GM19043 (cell line): ENCODE results near the gene OLFM1.

ENCODE experiments used
- ATAC-seq: cut with Tn5 transposase; IDR thresholded peaks from one replicate; pipeline ENCODE4 v1.9.1; 2021; ENCODE audit warnings: low read depth; ENCODE audit not compliant: unreplicated experiment

OLFM1 gene

DNA sequence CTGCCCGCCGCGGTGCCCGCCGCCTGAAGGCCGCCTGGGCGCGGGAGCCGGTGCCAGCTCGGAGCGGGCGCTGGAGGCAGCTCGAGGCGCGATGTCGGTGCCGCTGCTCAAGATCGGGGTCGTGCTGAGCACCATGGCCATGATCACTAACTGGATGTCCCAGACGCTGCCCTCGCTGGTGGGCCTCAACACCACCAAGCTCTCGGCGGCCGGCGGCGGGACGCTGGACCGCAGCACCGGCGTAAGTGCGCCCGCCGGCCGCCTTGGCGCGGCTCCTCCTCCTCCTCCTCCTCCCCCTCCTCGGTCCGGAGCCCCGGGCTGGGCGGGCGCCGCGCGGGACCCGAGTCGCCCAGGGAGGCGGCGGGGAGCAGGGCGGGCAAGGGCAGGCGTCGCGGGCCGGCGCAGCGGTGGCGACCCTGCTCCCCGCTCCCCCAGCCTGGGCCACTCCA lies 455 bp downstream of the OLFM1 start:
- no peak for ATAC-seq

DNA sequence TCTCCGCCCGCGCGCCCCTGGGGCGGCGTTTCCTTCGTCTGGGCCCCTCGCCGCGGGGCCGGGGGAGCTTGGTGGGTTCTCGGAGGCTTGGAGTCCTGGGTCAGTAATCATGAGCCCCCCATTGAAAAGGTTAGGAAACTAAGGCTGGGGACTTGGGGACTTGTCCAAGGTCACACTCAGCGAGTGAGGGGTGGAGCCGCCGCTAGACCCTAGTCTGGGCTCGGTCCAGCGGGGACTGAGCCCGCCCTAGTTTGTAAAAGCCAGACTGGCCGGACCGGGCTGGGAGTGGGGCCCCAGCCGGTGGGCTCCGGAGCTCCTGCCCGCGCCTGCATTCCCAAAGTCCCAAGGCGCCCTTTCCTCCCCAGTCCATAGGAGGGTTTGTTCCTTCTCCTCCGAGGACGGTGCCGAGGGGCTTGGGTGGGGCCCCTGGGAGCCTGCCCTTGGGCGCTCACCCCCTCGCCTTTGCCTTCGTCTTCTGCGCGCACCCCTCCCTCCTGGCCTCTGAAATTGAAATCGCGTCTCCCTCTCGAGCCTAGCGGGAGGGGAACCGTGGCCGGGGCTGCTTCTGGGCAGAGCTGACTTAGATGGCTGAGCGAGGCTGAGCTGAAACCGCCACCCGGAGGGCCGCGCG lies 995 bp downstream of the OLFM1 start:
- no peak for ATAC-seq

DNA sequence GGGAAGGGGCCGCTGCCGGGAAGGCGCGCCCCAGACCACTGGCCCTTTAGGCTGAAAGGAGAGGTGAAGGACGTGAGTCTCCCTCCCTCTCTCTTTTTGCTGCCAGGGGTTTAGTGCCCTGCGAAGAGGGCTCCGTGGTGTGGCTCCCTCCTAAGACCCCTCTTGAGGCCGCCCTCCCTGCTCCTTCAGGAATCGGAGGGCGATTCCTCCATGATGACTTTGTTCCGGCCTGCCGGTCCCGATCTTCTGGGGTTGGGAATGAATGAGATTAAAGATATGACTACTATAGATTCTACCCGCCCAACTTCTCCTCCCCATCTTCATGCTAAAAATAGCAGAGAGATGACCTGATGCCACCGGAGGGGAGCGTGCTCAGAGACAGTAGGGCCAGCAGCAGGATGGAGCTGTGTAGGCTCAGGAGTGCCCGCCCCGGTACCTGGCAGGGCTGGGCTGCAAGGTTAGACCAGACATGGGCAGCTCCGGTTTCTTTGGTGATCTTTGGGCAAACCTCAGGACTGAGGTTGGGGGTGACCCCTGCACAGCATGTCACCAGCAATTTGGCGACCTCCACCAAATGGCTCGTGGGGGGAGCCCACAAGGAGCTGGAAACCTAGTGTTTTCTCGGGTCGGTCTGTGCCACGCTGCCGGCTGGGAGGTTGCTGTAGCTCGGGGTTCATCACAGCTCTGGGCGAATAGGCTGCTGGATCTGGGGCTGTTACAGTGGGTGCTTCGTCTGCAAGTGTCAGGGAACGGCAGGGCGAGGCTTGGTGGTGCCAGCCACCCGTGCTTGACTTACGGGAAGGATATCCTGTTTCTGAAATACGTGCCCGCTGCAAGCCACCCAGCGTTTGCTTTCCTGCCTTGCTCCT lies 1.7 kb downstream of the OLFM1 start:
- ATAC-seq: no peak

DNA sequence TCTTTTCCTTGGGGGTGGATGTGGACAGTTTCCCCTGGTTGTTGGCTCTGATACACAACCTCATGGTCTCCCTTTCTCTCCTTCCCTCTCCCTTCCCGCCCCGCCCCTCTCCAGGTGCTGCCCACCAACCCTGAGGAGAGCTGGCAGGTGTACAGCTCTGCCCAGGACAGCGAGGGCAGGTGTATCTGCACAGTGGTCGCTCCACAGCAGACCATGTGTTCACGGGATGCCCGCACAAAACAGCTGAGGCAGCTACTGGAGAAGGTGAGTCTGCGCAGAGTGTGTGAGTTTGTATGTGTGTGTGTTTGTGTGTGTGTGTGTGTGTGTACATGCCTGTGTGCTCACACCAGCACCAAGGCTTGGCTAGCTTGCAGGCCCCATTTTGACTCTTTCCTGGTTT lies 2.6 kb downstream of the OLFM1 start:
- no peak for ATAC-seq

- ATAC-seq: no peak
Measured at GRCh38 chr9:135090547-135090946, 3.1 kb downstream of the OLFM1 start.

GRCh38 chr9:135091545-135091944 lies 4.1 kb downstream of the OLFM1 start:
- no peak for ATAC-seq

- no peak for ATAC-seq
Measured at GRCh38 chr9:135093111-135093510, 5.6 kb downstream of the OLFM1 start.

- ATAC-seq: no peak
Measured at GRCh38 chr9:135093911-135094584, 6.6 kb downstream of the OLFM1 start.

DNA sequence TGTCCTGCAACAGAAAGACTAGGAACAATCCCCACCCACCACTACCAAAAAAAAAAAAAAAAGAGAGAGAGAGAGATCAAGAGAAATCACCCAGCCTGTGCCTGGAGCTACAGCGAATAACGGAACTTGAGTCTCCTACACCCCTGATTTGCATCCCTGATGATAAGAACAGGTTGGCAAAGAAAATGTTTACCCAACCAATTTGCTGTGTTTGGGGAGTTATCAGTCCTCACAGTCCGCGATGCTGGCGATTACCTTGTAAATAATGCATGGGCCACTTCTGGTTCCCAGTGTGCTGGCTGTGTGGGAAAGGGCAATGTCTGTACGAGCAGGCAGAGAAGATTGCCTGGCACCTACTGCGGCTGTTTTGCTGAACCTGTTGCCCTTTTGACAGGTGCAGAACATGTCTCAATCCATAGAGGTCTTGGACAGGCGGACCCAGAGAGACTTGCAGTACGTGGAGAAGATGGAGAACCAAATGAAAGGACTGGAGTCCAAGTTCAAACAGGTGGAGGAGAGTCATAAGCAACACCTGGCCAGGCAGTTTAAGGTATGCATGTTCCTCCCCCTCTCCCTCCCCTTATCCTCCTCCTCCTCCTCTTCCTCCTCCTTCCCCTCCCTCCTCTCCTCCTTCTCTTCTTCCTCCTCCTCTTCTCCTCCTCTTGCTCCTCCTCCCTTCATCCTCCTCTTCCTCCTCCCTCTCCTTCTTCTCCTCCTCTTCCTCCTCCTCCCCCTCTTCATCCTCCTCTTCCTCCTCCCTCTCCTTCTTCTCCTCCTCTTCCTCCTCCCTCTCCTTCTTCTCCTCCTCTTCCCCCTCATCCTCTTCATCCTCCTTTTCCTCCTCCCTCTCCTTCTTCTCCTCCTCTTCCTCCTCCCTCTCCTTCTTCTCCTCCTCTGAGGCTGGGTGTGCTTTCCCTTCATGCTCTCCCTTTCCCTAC lies 8.3 kb downstream of the OLFM1 start:
- ATAC-seq: no peak

- no peak for ATAC-seq
Measured at GRCh38 chr9:135096408-135096895, 9.0 kb downstream of the OLFM1 start.

- ATAC-seq: no peak
Measured at GRCh38 chr9:135098400-135099105, 11.1 kb downstream of the OLFM1 start.

GRCh38 chr9:135099574-135099973 lies 12.1 kb downstream of the OLFM1 start:
- no peak for ATAC-seq

- no peak for ATAC-seq
Measured at GRCh38 chr9:135100241-135100681, 12.8 kb downstream of the OLFM1 start.

DNA sequence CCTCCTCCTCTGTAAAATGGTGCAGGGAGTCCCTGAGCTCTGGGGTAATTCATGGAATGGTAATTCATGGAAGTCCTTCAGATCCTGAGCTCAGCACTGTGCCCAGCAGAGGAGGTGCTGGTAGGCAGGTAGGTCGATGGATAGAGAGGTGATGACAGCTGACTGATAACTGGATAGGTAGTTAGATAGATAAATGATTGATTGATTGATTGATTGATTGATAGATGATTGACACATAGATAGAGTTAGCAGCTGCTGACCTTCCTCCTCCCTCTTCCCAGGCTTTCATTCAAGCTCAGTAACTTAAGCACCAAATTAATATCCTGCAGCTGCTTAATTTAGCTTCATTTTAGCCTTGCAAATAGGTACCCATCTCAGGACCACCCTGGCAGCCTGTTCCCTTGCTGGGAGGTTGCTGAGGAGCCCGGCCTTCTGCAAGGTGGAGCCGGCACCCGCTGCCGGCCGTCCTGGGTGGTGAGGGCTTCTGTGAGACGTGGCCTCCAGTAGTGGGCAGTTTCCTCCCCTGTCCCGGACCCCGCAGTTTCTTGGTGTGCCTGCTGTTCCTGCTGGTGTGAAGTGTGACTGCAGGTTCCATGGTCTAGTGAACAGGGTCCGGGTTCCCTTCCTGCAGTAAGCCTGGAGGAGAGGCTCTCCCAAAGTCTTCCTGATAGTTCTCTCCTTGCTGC lies 13.4 kb downstream of the OLFM1 start:
- no peak for ATAC-seq

DNA sequence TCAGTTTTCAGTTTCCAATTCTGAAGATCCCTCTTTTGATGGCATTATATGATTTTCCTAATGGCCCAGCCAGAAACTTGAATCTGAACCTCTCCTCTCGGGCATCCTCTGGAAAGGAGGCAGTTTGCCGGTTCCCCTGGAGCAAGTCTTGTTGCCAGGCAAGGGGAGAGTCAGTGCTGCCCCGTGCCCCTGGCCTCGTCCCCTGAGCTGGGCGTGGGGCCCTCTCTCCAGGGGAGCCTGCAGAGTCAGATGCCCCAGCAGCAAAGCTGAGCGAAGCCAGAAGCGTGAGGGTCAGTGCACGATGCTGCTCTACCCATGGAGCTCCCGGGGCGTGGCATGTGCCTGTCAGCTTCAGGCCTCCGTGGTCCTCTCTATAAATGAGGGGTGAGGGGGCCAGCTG lies 14.0 kb downstream of the OLFM1 start:
- ATAC-seq: no peak

DNA sequence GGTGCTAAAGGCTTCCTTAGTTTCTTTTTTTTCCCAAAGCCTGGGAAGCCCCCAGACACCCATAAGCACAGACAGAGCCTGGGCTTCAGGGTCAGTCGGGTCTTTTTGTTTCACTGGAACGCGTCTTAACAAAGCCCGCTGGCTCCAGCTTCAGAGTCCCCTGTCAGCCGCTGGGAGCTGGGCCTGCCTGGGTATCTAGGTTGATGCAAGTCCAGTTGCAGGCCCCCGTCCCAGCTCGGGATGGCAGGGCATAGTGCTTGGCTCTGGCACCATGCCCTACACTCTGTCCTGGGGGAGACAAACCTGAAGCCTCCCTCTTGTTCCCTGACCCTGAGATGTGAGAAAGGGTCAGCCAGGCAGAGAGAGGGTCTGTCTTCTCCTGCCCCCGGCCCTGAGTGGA lies 14.5 kb downstream of the OLFM1 start:
- ATAC-seq: no peak

GRCh38 chr9:135102331-135102730 lies 14.9 kb downstream of the OLFM1 start:
- no peak for ATAC-seq

DNA sequence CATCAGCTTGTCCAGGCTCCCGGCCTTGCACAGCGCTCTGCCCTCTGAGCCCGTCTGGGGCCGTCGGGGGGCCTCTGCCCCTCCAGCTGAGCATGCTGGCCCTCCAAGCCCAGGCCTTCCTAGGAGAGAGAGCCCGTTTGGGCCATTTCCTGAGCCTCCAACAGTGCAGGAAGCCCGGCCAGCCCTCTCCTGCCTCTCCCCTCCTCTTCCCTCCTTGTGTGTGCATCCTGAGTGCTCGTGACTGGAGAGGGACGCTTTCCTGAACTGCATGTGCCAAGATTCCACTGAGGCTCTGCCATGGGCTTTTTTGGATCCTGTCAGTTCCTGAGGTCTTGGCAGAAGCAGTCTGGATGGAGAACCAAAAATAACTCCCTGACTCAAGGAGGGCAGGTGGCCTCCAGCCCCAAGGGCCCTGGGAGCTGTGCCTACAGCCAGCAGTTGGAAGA lies 15.6 kb downstream of the OLFM1 start:
- ATAC-seq: no peak
